ENCODE results near the gene KLHDC8A. TPM values are rescaled to one million over a fixed set of nuclear protein-coding genes. Genes with fewer than 3 reads are reported as not detected.

The KLHDC8A gene
- total RNA-seq, 2 donors from 2014 or later: not detected

DNA sequence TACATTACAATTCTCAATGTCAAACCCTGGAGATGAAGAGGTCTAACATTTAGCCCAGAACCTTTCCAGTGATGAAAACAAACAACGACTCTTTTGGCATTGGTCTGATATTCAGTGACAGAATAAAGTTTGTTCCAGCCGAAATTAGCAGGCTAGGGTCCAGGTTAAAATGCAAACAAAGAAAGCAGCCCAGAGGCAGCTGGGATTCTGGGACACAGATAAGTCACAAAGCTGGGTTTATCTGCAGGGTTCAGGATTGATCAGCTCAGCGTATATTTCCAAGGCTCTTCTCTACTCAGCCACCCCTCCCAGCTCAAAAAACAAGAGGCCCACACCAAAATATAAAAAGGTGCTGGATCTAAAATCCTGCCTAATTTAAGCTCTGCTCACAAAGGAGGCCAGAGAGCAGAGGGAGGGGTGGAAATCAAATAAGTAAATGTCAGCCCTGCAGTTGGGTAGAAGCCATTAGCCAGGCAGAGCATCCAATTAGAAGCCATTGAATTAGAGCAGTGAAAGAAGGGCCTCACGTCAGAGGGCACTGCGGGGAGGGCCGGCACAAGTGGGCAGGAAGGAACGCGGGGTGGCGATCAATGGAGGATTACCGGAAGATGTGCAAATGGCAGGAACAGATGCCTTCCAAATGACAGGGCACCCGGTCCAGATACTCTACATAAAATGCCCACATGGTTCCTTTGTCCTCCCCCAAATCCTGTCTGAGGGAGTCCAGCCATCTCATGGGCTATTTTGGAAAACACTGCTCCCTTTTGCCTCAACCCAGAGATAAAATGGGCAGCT, 3.2 kb upstream of the KLHDC8A start:
- no peak for ATAC-seq (ENCODE audit: insufficient number of reproducible peaks, low FRiP score, low read depth)
- DNase-seq (ENCODE audit: low spot score): no peak
- no peaks in the 10 kb centered on the region for H3K27me3 ChIP-seq (replicated peaks; ENCODE audit: insufficient read depth)
- H3K4me1 ChIP-seq (ENCODE audit: control insufficient read depth in 1 of 2, low read depth in 2 of 2): peaks cover 0 to 2% of the 10 kb centered on the region in 2 donors
- no peak overlapping the region for H3K4me3 ChIP-seq
- TF ChIP-seq, protein P1, sequence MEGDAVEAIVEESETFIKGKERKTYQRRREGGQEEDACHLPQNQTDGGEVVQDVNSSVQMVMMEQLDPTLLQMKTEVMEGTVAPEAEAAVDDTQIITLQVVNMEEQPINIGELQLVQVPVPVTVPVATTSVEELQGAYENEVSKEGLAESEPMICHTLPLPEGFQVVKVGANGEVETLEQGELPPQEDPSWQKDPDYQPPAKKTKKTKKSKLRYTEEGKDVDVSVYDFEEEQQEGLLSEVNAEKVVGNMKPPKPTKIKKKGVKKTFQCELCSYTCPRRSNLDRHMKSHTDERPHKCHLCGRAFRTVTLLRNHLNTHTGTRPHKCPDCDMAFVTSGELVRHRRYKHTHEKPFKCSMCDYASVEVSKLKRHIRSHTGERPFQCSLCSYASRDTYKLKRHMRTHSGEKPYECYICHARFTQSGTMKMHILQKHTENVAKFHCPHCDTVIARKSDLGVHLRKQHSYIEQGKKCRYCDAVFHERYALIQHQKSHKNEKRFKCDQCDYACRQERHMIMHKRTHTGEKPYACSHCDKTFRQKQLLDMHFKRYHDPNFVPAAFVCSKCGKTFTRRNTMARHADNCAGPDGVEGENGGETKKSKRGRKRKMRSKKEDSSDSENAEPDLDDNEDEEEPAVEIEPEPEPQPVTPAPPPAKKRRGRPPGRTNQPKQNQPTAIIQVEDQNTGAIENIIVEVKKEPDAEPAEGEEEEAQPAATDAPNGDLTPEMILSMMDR (IDR thresholded peaks at IDR 0.05): no peak
- no peaks in the 10 kb centered on the region for H3K36me3 ChIP-seq
- no peaks in the 10 kb centered on the region for H3K9me3 ChIP-seq
- no peak overlapping the region for H3K27ac ChIP-seq

DNA sequence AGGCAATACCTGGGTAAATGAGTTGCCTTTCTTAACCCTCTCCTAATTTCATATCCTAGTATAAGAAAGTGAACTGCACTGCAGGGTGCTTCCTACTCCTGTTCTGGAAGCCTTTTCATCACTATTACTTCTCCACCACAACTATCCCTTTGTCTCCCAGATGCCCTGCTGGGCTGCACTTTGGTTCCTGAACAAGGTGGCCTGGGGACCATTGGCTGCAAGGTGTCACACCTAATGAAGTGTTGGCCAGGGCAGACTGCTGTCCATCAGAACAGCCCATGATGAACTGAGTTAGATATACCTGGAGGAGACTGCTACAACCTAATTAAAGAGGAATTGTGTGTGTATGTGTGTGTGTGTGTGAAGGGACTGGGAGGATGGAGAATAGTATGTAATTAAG, 1.9 kb upstream of the KLHDC8A start:
- DNase-seq (ENCODE audit: low spot score): no peak
- no peak for ATAC-seq (ENCODE audit: insufficient number of reproducible peaks, low FRiP score, low read depth)
- no peak overlapping the region for H3K27ac ChIP-seq
- H3K27me3 ChIP-seq (replicated peaks; ENCODE audit: insufficient read depth): no peaks in the 10 kb centered on the region
- no peaks in the 10 kb centered on the region for H3K36me3 ChIP-seq
- no peaks in the 10 kb centered on the region for H3K9me3 ChIP-seq
- H3K4me1 ChIP-seq (ENCODE audit: control insufficient read depth in 1 of 2, low read depth in 2 of 2): peaks cover 0 to 8% of the 10 kb centered on the region in 2 donors
- TF ChIP-seq, protein P1 (IDR thresholded peaks at IDR 0.05): no peak
- H3K4me3 ChIP-seq: no peak overlapping the region

DNA sequence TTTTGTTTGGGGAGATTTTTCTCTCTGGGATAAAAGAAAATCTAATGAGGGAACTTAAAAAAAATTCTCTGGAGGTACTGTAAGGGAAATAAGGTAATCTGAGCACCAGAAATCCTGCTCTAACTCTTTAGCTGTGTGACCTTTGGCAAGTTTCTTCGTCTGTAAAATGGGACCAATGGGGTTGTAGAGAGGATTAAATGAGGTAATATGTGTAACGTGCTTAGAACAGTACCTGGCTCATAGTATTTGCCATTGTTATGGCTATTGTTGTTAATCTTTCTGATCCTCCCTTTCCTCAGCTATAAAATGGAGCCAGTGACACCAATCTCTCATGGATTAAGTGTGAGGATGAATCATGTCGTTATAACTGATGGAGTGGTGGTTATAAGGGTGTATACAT, 845 bp upstream of the KLHDC8A start:
- TF ChIP-seq, protein P1 (IDR thresholded peaks at IDR 0.05): no peak
- no peak for DNase-seq (ENCODE audit: low spot score)
- H3K4me1 ChIP-seq (ENCODE audit: control insufficient read depth in 1 of 2, low read depth in 2 of 2): peaks cover 0 to 17% of the 10 kb centered on the region in 2 donors
- no peak overlapping the region for H3K4me3 ChIP-seq
- no peaks in the 10 kb centered on the region for H3K27me3 ChIP-seq (replicated peaks; ENCODE audit: insufficient read depth)
- H3K27ac ChIP-seq: no peak overlapping the region
- no peaks in the 10 kb centered on the region for H3K9me3 ChIP-seq
- no peak for ATAC-seq (ENCODE audit: insufficient number of reproducible peaks, low FRiP score, low read depth)
- H3K36me3 ChIP-seq: no peaks in the 10 kb centered on the region

DNA sequence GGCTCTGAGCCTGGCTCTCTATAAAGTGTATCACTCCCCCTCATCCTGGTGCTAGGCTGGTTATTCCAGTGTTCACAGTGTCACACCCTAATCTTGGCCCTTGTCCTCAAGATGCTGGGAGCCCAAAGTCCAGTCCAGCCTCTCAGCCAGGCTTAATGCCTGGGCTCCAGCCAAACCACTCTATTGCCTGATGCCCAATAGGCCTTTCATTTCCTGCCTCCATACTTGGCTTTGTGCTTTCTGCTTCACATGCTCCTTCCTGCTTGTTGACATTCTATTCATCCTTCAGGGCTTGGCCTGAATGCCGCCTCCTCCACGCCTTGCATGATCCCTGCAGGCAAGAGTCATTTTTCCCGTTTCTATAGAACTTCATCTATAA, 1.7 kb downstream of the KLHDC8A start:
- DNase-seq (ENCODE audit: low spot score) (no peak), ATAC-seq (ENCODE audit: insufficient number of reproducible peaks, low FRiP score, low read depth) (no peak)
- Histone ChIP-seq H3K4me1 (ENCODE audit: control insufficient read depth in 1 of 2, low read depth in 2 of 2) (peaks cover 0 to 21% of the 10 kb centered on the region in 2 donors), H3K27ac (no peak overlapping the region), H3K4me3 (no peak overlapping the region), H3K36me3 (no peaks in the 10 kb centered on the region), H3K27me3 (replicated peaks; ENCODE audit: insufficient read depth) (no peaks in the 10 kb centered on the region), H3K9me3 (no peaks in the 10 kb centered on the region)
- TF ChIP-seq, protein P1 (IDR thresholded peaks at IDR 0.05): no peak

DNA sequence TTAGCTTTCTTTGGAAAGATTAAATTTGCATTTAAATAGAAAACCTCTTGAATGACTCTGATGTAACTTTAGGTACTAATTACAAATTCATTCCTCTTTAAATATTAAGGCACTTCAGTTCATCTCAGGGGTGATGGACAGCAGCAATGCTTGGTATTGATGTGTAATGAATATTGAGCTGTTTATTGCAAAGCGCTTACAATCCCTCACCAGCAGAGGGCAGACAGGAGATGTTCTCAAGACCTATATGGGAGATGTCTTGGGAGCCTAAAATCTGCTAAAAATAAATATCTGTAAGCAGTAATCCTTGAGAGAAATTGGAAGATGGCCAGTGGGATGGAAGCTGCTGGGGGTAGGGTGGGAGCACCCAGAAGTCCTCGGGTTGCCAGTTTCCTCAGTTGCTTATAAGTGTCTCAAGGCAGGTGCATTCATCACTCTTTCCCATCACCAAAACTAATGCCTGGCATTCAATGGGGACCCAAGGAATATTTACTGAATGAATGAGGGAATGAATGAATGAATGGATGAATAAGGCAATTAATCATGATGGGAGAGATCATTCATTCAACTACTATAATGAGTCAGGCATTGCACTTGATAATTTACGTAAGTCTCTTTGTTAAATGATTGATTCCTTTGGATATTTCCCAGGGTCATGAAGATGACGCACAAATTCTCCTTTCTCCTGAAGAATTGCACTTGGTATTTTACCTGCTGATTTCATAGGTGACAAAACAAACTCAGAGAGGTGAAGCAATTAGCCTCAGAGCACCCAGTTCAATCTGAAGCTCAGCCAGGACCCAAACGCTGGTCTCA, 2.3 kb downstream of the KLHDC8A start:
- Histone ChIP-seq H3K27ac (no peak overlapping the region), H3K27me3 (replicated peaks; ENCODE audit: insufficient read depth) (no peaks in the 10 kb centered on the region), H3K4me1 (ENCODE audit: control insufficient read depth in 1 of 2, low read depth in 2 of 2) (peaks cover 0 to 21% of the 10 kb centered on the region in 2 donors), H3K4me3 (no peak overlapping the region), H3K36me3 (no peaks in the 10 kb centered on the region), H3K9me3 (no peaks in the 10 kb centered on the region)
- DNase-seq (ENCODE audit: low spot score): no peak
- no peak for ATAC-seq (ENCODE audit: insufficient number of reproducible peaks, low FRiP score, low read depth)
- TF ChIP-seq, protein P1 (IDR thresholded peaks at IDR 0.05): peak; percentile 79
